SK-MEL-5 (cell line): ENCODE results near the gene MDC1. TPM values are rescaled to one million over a fixed set of nuclear protein-coding genes. Genes with fewer than 3 reads are reported as not detected.
"Not testable (repeated sequence)": the region's sequence is repeated elsewhere in the genome, so short reads cannot be mapped to it uniquely, and the experiment has no call there.

Experiments used
- DNase-seq: peaks from one replicate; pipeline ENCODE4 v3.0.0-alpha.2; 2016; ENCODE audit warnings: low read depth, low spot score
- in situ Hi-C: cut with HindIII; loops from 2 replicates; pipeline ENCODE4 v1.10.0; 2016; ENCODE audit warnings: low sequenced_read_pairs, high pct_unique_total_duplicates, low pct_unique_long_range_greater_than_20kb
- total RNA-seq: library from RNA; depleted of rRNA; stranded (reverse); fragments of >200 nt; shearing (Covaris generic); gene quantifications from 2 replicates; pipeline ENCODE4 v1.2.3, GENCODE V29; 2014

The MDC1 gene
- total RNA-seq, 1 experiment from 2014 or later = 5.0 TPM

DNA sequence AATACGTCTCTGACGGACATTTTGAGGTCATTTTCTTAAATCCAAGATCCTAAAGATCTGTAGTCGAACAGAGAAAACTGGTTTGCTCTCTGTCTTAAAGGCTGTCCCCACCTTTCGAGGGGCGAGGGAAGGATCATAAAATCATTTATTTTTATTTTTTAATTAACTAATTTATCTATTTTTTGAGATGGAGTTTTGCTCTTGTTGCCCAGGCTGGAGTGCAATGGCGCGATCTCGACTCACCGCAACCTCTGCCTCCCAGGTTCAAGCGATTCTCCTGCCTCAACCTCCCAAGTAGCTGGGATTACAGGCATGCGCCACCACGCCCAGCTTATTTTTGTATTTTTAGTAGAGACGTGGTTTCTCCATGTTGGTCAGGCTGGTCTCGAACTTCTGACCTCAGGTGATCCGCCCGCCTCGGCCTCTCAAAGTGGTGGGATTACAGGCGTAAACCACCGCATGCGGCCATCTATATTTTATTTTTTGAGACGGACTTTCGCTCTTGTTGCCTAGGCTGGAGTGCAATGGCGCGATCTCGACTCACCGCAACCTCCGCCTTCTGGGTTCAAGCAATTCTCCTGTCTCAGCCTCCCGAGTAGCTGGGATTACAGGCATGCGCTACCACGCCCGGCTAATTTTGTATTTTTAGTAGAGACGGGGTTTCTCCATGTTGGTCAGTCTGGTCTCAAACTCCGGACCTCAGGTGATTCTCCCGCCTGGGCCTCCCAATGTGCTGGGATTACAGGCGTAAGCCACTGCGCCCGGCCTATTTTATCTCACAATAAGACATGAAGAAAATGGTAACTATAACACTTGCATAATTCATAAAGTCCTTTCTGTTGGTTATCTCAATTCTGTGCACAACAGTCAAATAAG is 1.0 kb upstream of the MDC1 start:
- DNase-seq, in situ Hi-C loops: not testable (repeated sequence)

DNA sequence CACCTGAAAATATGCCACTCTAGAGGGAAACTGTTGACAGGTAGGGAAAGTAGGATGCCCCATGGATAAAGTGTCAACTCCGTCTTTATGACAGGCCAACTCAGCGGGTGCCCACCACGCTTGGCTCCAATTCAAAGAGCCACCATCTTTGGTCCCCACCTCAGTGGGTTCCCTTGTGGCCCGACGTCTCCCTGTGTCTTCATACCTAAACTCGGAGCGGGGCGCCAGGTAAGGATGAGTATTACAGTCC is 277 bp downstream of the MDC1 start:
- in situ Hi-C loops = no loop called here

GRCh38 chr6:30714263-30714662 is 2.8 kb downstream of the MDC1 start:
- no peak for DNase-seq
- in situ Hi-C loops = no loop called here

More for the DNA sequence above, 277 bp downstream of the MDC1 start:
- DNase-seq = no peak

- in situ Hi-C loops = no loop called here
- DNase-seq = no peak
Observed at GRCh38 chr6:30712441-30712945, 4.6 kb downstream of the MDC1 start.

- in situ Hi-C loops = no loop called here
- no peak for DNase-seq
Observed at GRCh38 chr6:30711758-30712380, 5.2 kb downstream of the MDC1 start.

DNA sequence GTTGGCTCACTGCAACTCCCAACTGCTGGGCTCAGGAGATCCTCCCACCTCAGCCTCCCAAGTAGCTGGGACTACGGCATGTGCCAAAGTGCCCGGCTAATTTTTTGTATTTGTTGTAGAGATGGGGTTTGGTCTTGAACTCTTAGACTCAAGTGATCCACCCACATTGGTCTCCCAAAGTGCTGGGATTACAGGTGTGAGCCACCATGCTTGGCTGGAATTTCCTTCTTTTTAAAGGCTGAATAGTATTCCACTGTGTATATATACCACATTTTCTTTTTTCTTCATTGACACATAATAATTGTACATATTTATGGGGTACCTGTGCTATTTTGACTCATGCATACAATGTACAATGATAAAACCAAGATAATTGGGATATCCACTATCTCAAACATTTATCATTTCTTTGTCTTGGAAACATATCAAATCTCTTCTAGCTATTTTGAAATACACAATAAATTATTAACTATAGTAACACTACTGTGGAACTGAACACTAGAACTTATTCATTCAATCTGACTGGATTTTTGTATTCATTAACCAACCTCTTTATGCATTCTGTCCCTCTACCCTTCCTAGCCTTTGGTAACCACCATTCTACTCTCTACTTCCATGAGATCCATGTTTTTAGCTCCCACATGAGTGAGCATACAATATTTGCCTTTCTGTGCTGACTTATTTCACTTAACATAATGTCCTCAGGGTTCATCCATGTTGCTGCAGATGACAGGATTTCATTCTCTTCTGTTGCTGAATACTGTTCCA is 7.8 kb downstream of the MDC1 start:
- DNase-seq = no peak
- in situ Hi-C loops = no loop called here

DNA sequence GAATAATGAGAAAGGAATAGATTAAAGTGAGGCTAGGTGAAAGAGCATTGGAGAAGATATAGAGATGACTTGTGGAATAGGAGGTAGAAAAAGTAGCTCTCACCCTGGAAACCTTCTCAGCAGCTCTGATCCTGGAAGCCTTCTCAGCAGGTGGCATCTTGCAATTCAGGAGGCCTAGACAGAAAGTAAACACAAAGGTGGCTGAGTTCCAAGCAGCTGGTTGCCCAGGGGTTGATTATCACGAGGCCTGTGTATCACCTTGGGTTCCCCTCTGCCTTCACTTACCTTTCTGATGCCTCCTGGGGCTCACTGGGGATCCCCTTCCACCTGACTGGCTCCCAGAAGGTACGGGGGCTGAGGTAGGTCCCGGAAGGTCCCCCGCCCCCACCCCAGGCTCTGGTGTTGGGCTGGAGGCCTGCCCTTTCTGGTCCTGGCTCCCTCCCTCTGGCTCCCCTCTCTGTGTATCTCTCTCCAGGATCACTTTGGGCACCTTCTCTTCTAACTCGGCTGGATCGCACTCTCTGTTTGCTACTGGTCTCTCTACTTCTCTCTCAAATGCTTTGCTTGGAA is 9.7 kb downstream of the MDC1 start:
- DNase-seq = no peak
- in situ Hi-C loops = no loop called here

DNA sequence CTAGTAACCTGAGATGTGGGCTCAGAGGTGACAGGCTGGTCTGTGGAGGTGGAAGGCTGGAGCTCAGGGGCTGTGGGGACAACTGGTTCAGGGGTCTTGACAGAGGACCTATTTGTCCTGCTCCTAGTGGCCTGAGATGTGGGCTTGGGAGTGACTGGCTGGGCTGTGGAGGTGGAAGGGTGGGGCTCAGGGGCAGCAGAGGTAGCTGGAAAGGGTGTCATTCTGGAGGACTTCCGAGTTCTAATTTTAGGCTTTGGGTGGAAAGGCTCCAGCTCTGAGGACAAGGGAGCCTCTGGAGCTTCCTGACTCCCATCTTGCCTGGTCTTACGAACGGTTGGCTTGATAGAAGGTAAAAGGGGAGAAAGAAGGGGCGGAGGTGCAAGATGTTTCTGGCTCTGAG is 11.5 kb downstream of the MDC1 start:
- in situ Hi-C loops = no loop called here
- DNase-seq = no peak

GRCh38 chr6:30703821-30704220 is 13.3 kb downstream of the MDC1 start:
- in situ Hi-C loops = no loop called here
- DNase-seq = no peak

DNA sequence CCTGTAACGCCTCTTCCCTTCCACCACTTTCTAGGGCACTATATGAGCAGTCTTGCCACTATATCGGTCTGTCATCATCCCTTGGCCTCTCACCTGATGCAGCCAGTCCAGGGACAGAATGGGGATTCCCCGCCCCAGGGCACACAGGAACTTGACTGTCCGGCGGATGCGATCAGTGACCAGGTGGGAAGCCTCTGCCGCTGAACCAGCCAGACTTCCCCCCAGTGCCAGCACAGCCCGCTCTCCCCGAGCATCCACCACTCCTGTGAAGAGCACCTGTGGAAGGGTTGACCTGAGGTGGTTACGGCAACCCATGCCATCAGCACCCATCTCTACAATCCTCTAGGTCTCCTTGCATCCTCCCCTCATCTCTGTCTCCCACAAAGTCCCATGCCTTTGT is 14.1 kb downstream of the MDC1 start:
- DNase-seq = no peak
- in situ Hi-C loops = no loop called here

DNA sequence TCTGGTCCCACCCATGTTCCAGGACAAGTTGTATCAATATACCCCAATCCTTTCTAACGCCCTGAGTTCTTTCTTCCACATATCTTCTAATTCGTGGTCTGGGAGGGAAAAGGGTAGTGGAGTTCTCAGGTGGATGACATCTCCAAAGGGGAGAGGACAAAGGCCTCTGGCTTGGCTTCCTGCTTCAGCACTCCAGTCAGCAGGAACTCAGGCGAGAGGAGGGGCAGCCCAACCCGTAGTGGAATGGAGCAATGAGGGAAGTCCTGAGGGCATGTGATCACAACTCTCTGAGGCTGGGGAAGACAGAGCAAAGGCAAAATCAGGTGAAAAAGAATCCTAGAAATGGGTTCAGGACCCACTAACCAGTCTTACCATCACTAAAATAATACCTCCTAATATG is 16.7 kb downstream of the MDC1 start:
- in situ Hi-C loops = no loop called here
- DNase-seq = peak; percentile 39

GRCh38 chr6:30696432-30696831 is 20.6 kb downstream of the MDC1 start:
- in situ Hi-C loops = no loop called here
- no peak for DNase-seq

- no peak for DNase-seq
- in situ Hi-C loops = no loop called here
Observed at GRCh38 chr6:30691208-30691847, 25.8 kb downstream of the MDC1 start.

GRCh38 chr6:30690403-30691207 is 26.5 kb downstream of the MDC1 start, which contains the start of gene NRM:
Gene NRM, minus strand, starts transcription at chr6:30690984. Its CDS starts 10 bp downstream, at chr6:30690974.
- in situ Hi-C loops = no loop called here
- peak; percentile 82 for DNase-seq

GRCh38 chr6:30689985-30690384 is 27.1 kb downstream of the MDC1 start:
- in situ Hi-C loops = no loop called here
- no peak for DNase-seq

DNA sequence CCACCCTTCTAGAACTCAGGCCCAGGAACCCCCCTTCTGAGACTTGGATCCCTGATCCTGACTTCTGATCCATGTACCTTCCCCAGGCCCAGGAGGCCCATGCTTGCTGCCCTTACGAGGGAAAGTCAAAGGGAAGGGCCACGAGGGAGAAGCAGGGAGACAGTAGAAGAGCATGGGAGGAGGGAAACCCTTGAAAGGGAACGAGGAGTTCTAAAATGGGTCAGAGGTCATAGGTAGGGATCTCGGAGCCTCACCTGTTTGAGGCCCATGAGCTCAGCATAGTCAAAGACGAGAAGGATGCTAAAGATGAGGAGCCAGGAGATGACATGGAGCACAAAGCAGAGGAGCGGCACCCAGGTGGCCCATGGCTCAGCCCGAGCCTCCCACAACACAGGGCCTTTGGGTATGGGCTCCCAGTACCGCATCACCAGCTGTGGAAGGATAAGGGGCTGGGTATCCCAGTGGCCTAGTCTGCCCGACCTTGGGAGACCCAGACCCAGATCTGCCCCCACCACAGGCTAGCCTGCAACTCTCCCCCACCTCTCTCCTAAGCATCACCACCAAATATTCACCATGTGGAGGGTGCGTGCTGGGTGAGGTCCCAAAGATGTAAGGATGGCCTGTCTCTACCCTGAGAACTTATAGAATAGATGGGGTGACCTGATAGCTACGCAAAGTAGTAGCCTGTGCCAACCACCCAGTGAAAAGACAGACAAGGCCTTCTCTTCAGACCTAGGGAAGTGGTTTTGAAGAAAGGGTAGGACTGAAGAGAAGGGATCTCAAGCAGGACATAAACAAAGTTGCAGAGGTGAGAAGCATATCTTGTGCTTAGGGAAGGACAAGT is 27.8 kb downstream of the MDC1 start:
- in situ Hi-C loops = no loop called here
- no peak for DNase-seq
